ENCODE measurements around the gene PARD3B.

GRCh38 chr2:204570421-204570820 is 25.1 kb downstream of the PARD3B start:
- TF ChIP-seq, protein P1, sequence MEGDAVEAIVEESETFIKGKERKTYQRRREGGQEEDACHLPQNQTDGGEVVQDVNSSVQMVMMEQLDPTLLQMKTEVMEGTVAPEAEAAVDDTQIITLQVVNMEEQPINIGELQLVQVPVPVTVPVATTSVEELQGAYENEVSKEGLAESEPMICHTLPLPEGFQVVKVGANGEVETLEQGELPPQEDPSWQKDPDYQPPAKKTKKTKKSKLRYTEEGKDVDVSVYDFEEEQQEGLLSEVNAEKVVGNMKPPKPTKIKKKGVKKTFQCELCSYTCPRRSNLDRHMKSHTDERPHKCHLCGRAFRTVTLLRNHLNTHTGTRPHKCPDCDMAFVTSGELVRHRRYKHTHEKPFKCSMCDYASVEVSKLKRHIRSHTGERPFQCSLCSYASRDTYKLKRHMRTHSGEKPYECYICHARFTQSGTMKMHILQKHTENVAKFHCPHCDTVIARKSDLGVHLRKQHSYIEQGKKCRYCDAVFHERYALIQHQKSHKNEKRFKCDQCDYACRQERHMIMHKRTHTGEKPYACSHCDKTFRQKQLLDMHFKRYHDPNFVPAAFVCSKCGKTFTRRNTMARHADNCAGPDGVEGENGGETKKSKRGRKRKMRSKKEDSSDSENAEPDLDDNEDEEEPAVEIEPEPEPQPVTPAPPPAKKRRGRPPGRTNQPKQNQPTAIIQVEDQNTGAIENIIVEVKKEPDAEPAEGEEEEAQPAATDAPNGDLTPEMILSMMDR (conservative IDR thresholded peaks at IDR 0.05; ENCODE audit: low read depth, low read length) = no peak
- TF ChIP-seq EZH2 (IDR thresholded peaks at IDR 0.05; ENCODE audit: low read length, unreplicated experiment) = no peak

Measured in PC-3 (cell line).